Neural progenitor cell (in vitro differentiated cells): ENCODE measurements around the gene CCKAR.
"Not testable (repeated sequence)": the region's sequence is repeated elsewhere in the genome, so short reads cannot be mapped to it uniquely, and the experiment has no call there.

ENCODE experiments used
- CTCF ChIP-seq: fragments of 200-600 bp; sonication (generic); IDR thresholded peaks from 2 replicates; pipeline ENCODE4 v1.5.1; 2017; ENCODE audit warnings: antibody characterized with exemption, mild to moderate bottlenecking
- EZH2 ChIP-seq: fragments of 200-600 bp; sonication (generic); IDR thresholded peaks from 2 replicates; pipeline ENCODE4 v1.6.1; 2017; ENCODE audit warnings: antibody characterized with exemption, mild to moderate bottlenecking, moderate library complexity

DNA sequence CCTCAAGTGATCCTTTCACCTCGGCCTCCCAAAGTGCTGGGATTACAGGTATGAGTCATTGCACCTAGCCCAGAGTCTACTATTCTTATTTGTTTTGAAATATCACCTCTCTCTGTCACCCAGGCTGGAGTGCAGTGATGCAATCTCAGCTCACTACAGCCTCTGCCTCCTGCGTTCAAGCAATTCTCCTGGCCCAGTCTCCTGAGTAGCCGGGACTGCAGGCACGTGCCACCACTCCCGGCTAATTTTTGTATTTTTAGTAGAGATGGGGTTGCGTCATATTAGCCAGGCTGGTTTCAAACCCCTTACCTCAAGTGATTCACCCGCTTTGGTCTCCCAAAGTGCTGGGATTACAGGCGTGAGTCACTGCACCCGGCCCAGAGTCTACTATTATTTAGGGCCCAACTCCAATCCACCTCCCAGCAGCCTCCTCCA is 10.3 kb upstream of the CCKAR start:
- TF ChIP-seq CTCF, EZH2: not testable (repeated sequence)
